ENCODE results near the gene USP37. TPM values are rescaled to one million over a fixed set of nuclear protein-coding genes. Genes with fewer than 3 reads are reported as not detected.

Gene USP37, protein sequence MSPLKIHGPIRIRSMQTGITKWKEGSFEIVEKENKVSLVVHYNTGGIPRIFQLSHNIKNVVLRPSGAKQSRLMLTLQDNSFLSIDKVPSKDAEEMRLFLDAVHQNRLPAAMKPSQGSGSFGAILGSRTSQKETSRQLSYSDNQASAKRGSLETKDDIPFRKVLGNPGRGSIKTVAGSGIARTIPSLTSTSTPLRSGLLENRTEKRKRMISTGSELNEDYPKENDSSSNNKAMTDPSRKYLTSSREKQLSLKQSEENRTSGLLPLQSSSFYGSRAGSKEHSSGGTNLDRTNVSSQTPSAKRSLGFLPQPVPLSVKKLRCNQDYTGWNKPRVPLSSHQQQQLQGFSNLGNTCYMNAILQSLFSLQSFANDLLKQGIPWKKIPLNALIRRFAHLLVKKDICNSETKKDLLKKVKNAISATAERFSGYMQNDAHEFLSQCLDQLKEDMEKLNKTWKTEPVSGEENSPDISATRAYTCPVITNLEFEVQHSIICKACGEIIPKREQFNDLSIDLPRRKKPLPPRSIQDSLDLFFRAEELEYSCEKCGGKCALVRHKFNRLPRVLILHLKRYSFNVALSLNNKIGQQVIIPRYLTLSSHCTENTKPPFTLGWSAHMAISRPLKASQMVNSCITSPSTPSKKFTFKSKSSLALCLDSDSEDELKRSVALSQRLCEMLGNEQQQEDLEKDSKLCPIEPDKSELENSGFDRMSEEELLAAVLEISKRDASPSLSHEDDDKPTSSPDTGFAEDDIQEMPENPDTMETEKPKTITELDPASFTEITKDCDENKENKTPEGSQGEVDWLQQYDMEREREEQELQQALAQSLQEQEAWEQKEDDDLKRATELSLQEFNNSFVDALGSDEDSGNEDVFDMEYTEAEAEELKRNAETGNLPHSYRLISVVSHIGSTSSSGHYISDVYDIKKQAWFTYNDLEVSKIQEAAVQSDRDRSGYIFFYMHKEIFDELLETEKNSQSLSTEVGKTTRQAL
- total RNA-seq (10 to 100 TPM; 28.2 to 29.1 TPM), polyA plus RNA-seq (10 to 100 TPM in 1 of 2 donors, 1 to 10 TPM in 1; 8.5 to 11.0 TPM)

- H3K4me3 Mint-ChIP-seq = peak within 1 kb of the TSS; percentile 90 to 99 (median 97)
- Histone ChIP-seq H3K4me3 (ENCODE audit: low read length in 2 of 2) (peak within 1 kb of the TSS; percentile 67 to 84), H3K9me3 (ENCODE audit: control insufficient read depth in 1 of 2, low read length in 2 of 2) (no peaks in the 10 kb centered on the region), H3K4me1 (ENCODE audit: insufficient read depth, low read length) (peaks cover 43% of the 10 kb centered on the region), H3K36me3 (ENCODE audit: insufficient read depth, low read length) (peaks cover 8% of the 10 kb centered on the region), H3K27me3 (ENCODE audit: insufficient read depth, low read length) (no peaks in the 10 kb centered on the region), H3K27ac (ENCODE audit: low read depth, low read length) (peak within 1 kb of the TSS; percentile 99)
- H3K36me3 Mint-ChIP-seq = peaks cover 12 to 56% of the 10 kb centered on the region in 2 donors
- peak within 1 kb of the TSS; percentile 96 to 100 (median 100) for H3K27ac Mint-ChIP-seq
- H3K4me1 Mint-ChIP-seq = peaks cover 48 to 78% (median 57%) of the 10 kb centered on the region in 4 donors
- intact Hi-C loops (cut with micrococcal nuclease) = loop anchor here (1.0 to 10.0 kb wide), 13 partner anchors 8 to 820 kb away; partner anchors contain the start of genes AAMP, ARPC2, BCS1L and PNKD
- peak; percentile 99 to 100 (median 100) for DNase-seq
- ChIA-PET CTCF (ENCODE audit: partially characterized antibody) (interaction anchor here (1.2 kb wide), 1 partner anchor 90 kb away, joined by 5 read pairs; no protein-coding TSS in a partner anchor), POLR2A (ENCODE audit: partially characterized antibody) (interaction anchor here (0.7 to 1.5 kb wide), 6 partner anchors 23 to 298 kb away, joined by 3 to 7 read pairs (median 3); partner anchors contain the start of genes AAMP, BCS1L, PNKD and RNF25)
- H3K9me3 Mint-ChIP-seq = no peaks in the 10 kb centered on the region
- H3K27me3 Mint-ChIP-seq = no peaks in the 10 kb centered on the region
These were observed at the start of gene USP37, which contains the start of gene CNOT9 for GRCh38 chr2:218568190-218569037. Gene USP37, minus strand, starts transcription at chr2:218568351. Its CDS starts 9,698 bp downstream, at chr2:218558653. Gene CNOT9, plus strand, starts transcription at chr2:218568839. Its CDS starts 116 bp downstream, at chr2:218568955.

DNA sequence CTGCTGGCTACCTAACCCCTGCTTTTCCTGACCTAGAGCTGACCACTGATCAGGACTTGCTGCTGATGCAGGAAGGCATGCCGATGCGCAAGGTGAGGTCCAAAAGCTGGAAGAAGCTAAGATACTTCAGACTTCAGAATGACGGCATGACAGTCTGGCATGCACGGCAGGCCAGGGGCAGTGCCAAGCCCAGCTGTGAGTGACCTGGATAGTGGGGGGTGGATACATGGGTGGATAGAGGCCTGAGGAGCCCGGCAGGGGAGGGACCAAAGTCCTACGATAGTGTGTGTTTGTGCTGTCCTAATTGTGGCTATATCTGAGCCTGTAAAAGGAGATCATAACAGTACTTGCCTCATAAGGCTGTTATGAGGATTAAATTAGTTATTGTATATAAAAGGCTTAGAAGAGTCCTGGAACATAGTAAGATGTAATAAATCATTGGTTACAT, 47.7 kb upstream of the USP37 start:
- Mint-ChIP-seq H3K4me1 (no peaks in the 10 kb centered on the region), H3K27me3 (peaks cover 0 to 2% of the 10 kb centered on the region in 2 donors), H3K4me3 (no peak overlapping the region), H3K9me3 (no peaks in the 10 kb centered on the region), H3K27ac (no peak overlapping the region), H3K36me3 (no peaks in the 10 kb centered on the region)
- H3K4me3 ChIP-seq (ENCODE audit: low read length in 2 of 2) = no peak overlapping the region
- H3K4me1 ChIP-seq (ENCODE audit: insufficient read depth, low read length) = no peaks in the 10 kb centered on the region
- ChIA-PET POLR2A (ENCODE audit: partially characterized antibody) (no interaction called here), CTCF (ENCODE audit: partially characterized antibody) (interaction anchor here (1.0 kb wide), 1 partner anchor 9 kb away, joined by 3 read pairs; the partner anchor contains the start of gene PLCD4)
- H3K36me3 ChIP-seq (ENCODE audit: insufficient read depth, low read length) = no peaks in the 10 kb centered on the region
- H3K27ac ChIP-seq (ENCODE audit: low read depth, low read length) = no peak overlapping the region
- intact Hi-C loops (cut with micrococcal nuclease) = no loop called here
- DNase-seq = no peak
- H3K9me3 ChIP-seq (ENCODE audit: control insufficient read depth in 1 of 2, low read length in 2 of 2) = no peaks in the 10 kb centered on the region
- no peaks in the 10 kb centered on the region for H3K27me3 ChIP-seq (ENCODE audit: insufficient read depth, low read length)

DNA sequence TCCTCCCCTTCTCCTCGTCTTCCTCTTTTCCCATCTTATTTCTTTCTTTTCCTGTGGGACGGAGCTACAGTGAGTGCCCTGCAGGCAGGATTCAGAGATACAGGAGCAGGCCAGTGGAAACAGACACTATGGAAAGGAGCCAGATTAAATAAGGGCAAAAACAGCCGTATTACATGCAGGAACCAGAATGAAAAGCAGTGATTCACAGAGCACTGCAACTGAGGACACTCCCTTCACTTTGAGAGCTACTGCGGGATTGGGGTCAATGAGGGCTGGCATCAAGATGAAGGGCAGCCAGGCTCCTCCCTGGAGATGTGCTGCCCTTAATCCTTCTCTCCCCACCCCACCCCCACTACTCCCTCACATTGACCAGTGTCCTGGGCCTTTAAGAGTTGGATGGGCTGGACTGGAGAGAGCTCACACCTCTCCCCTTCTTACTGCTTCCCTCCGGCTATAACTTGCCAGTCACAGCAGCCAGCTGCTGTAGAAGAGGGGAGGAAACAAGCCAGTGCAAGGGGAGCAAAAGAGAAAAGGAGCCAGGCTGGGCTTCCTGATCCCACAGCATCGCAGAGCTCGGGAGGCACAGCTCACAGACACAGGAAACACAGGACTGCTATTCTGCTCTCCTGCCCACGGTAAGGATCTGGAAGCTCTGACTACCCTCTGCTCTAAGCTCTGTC, 39.4 kb upstream of the USP37 start, which contains the start of gene PLCD4:
Gene PLCD4 (plus strand): TSS at position 464 of the 680 bp plus-strand sequence. CDS start 7,841 bp downstream, outside the sequence.
- CTCF ChIA-PET (ENCODE audit: partially characterized antibody) = interaction anchor here (1.8 kb wide), 1 partner anchor 9 kb away, joined by 3 read pairs; no protein-coding TSS in a partner anchor

GRCh38 chr2:218605432-218605831, 37.3 kb upstream of the USP37 start:
- Histone ChIP-seq H3K36me3 (ENCODE audit: insufficient read depth, low read length) (no peaks in the 10 kb centered on the region), H3K9me3 (ENCODE audit: control insufficient read depth in 1 of 2, low read length in 2 of 2) (no peaks in the 10 kb centered on the region), H3K4me1 (ENCODE audit: insufficient read depth, low read length) (no peaks in the 10 kb centered on the region), H3K27ac (ENCODE audit: low read depth, low read length) (no peak overlapping the region), H3K27me3 (ENCODE audit: insufficient read depth, low read length) (no peaks in the 10 kb centered on the region), H3K4me3 (ENCODE audit: low read length in 2 of 2) (no peak overlapping the region)
- H3K27ac Mint-ChIP-seq = no peak overlapping the region
- no peak for DNase-seq
- no peaks in the 10 kb centered on the region for H3K36me3 Mint-ChIP-seq
- H3K4me1 Mint-ChIP-seq = no peaks in the 10 kb centered on the region
- H3K27me3 Mint-ChIP-seq = peaks cover 9 to 19% of the 10 kb centered on the region in 2 donors
- no peaks in the 10 kb centered on the region for H3K9me3 Mint-ChIP-seq
- ChIA-PET POLR2A (ENCODE audit: partially characterized antibody) (no interaction called here), CTCF (ENCODE audit: partially characterized antibody) (no interaction called here)
- intact Hi-C loops (cut with micrococcal nuclease) = no loop called here
- no peak overlapping the region for H3K4me3 Mint-ChIP-seq

More for the DNA sequence above, 39.4 kb upstream of the USP37 start, which contains the start of gene PLCD4:
- peak within 1 kb of the TSS in 1 of 7 donors; percentile 3 for H3K27ac Mint-ChIP-seq
- H3K4me1 ChIP-seq (ENCODE audit: insufficient read depth, low read length) = no peaks in the 10 kb centered on the region
- H3K4me3 Mint-ChIP-seq = no peak within 1 kb of the TSS
- H3K27ac ChIP-seq (ENCODE audit: low read depth, low read length) = no peak within 1 kb of the TSS
- H3K27me3 ChIP-seq (ENCODE audit: insufficient read depth, low read length) = no peaks in the 10 kb centered on the region
- H3K9me3 ChIP-seq (ENCODE audit: control insufficient read depth in 1 of 2, low read length in 2 of 2) = no peaks in the 10 kb centered on the region
- no peak for DNase-seq
- intact Hi-C loops (cut with micrococcal nuclease) = no loop called here
- H3K36me3 Mint-ChIP-seq = no peaks in the 10 kb centered on the region
- no peaks in the 10 kb centered on the region for H3K36me3 ChIP-seq (ENCODE audit: insufficient read depth, low read length)
- no peaks in the 10 kb centered on the region for H3K9me3 Mint-ChIP-seq
- H3K4me1 Mint-ChIP-seq = no peaks in the 10 kb centered on the region
- peaks cover 10 to 19% of the 10 kb centered on the region in 2 donors for H3K27me3 Mint-ChIP-seq
- no peak within 1 kb of the TSS for H3K4me3 ChIP-seq (ENCODE audit: low read length in 2 of 2)
- POLR2A ChIA-PET (ENCODE audit: partially characterized antibody) = no interaction called here

- peaks cover 52 to 75% of the 10 kb centered on the region in 2 donors for H3K36me3 Mint-ChIP-seq
- peaks cover 49% of the 10 kb centered on the region for H3K36me3 ChIP-seq (ENCODE audit: insufficient read depth, low read length)
- no peaks in the 10 kb centered on the region for H3K27me3 Mint-ChIP-seq
- CTCF ChIA-PET (ENCODE audit: partially characterized antibody) = no interaction called here
- POLR2A ChIA-PET (ENCODE audit: partially characterized antibody) = no interaction called here
- H3K27ac ChIP-seq (ENCODE audit: low read depth, low read length) = no peak overlapping the region
- H3K4me3 ChIP-seq (ENCODE audit: low read length in 2 of 2) = no peak overlapping the region
- no peak overlapping the region for H3K27ac Mint-ChIP-seq
- intact Hi-C loops (cut with micrococcal nuclease) = no loop called here
- H3K4me3 Mint-ChIP-seq = no peak overlapping the region
- no peaks in the 10 kb centered on the region for H3K27me3 ChIP-seq (ENCODE audit: insufficient read depth, low read length)
- H3K9me3 ChIP-seq (ENCODE audit: control insufficient read depth in 1 of 2, low read length in 2 of 2) = no peaks in the 10 kb centered on the region
- DNase-seq = no peak
- H3K4me1 ChIP-seq (ENCODE audit: insufficient read depth, low read length) = no peaks in the 10 kb centered on the region
- peaks cover 0 to 2% (median 0%) of the 10 kb centered on the region in 8 donors for H3K9me3 Mint-ChIP-seq
- peaks cover under 1 to 9% (median 3%) of the 10 kb centered on the region in 4 donors for H3K4me1 Mint-ChIP-seq
These were observed 17.4 kb upstream of the USP37 start for GRCh38 chr2:218585541-218585940.
